WTC11 (cell line): ENCODE data around the gene NR1H3.

Source experiments
- ATF3 ChIP-seq: sonication (generic); formaldehyde crosslinking; conservative IDR thresholded peaks from 2 replicates; pipeline ENCODE4 v1.8.1; 2022; ENCODE audit warnings: mild to moderate bottlenecking, missing genetic modification reagents
- CBFB ChIP-seq: sonication (generic); formaldehyde crosslinking; IDR thresholded peaks from 2 replicates; pipeline ENCODE4 v1.8.1; 2022; ENCODE audit warnings: mild to moderate bottlenecking, low read depth, missing genetic modification reagents
- TF ChIP-seq, protein P1 (sequence below): fragments of 200-600 bp; IDR thresholded peaks from 2 replicates; pipeline ENCODE4 v1.8.0; 2022; ENCODE audit warnings: antibody characterized with exemption
- TF ChIP-seq, protein P2 (sequence below): sonication (generic); formaldehyde crosslinking; IDR thresholded peaks from 2 replicates; pipeline ENCODE4 v1.8.1; 2022; ENCODE audit warnings: mild to moderate bottlenecking, missing genetic modification reagents, moderate library complexity, borderline replicate concordance

DNA sequence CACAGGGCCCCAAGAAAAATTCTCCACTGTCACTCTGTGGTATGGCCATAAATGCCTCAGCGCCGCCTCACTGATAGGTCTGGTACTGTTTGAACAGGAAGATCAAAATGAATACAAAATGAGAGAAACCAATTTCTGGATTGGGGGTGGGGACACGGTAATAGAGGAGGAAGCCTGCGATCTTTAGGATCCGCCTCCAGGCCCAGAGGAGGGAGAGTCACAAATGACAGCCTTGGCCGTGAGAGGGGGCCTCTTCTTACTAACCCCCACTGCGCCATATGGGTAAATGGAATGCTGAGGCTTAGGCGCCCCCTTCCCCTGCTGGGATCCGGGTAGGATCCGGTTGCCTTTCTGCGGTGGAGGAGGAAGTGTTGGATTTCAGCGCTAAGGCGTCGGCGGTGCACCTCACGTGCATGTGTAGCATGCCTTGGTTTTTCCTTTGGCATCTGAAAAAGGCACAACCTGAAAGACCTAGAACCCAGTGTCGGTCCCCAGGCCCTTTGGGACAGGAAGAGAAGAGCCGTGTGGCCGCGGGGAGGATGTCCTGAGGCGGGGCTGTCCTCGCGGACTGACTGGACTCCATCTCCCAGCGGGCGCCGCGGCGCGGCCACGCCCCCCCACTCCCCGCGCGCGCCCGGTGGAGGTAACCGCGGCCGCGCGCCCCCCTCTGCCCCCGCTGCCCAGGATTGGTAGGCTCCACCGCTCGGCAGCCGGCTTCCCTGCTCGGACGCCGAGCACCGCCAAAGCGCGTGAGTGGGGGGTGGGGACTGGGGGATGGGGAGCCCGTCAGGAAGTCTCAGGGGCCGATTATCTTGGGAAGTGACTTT, 11.4 kb downstream of the NR1H3 start:
- no peak for TF ChIP-seq ATF3 (CRISPR knock-in tag)
- TF ChIP-seq, protein P1, sequence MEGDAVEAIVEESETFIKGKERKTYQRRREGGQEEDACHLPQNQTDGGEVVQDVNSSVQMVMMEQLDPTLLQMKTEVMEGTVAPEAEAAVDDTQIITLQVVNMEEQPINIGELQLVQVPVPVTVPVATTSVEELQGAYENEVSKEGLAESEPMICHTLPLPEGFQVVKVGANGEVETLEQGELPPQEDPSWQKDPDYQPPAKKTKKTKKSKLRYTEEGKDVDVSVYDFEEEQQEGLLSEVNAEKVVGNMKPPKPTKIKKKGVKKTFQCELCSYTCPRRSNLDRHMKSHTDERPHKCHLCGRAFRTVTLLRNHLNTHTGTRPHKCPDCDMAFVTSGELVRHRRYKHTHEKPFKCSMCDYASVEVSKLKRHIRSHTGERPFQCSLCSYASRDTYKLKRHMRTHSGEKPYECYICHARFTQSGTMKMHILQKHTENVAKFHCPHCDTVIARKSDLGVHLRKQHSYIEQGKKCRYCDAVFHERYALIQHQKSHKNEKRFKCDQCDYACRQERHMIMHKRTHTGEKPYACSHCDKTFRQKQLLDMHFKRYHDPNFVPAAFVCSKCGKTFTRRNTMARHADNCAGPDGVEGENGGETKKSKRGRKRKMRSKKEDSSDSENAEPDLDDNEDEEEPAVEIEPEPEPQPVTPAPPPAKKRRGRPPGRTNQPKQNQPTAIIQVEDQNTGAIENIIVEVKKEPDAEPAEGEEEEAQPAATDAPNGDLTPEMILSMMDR = no peak
- TF ChIP-seq CBFB = no peak
- TF ChIP-seq, protein P2, sequence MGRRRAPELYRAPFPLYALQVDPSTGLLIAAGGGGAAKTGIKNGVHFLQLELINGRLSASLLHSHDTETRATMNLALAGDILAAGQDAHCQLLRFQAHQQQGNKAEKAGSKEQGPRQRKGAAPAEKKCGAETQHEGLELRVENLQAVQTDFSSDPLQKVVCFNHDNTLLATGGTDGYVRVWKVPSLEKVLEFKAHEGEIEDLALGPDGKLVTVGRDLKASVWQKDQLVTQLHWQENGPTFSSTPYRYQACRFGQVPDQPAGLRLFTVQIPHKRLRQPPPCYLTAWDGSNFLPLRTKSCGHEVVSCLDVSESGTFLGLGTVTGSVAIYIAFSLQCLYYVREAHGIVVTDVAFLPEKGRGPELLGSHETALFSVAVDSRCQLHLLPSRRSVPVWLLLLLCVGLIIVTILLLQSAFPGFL (CRISPR knock-in tag) = no peak
